HG02981 (cell line): ENCODE results near the gene SYT13.

Experiments
- ATAC-seq: cut with Tn5 transposase; IDR thresholded peaks from one replicate; pipeline ENCODE4 v1.9.1; 2021; ENCODE audit warnings: mild to moderate bottlenecking, moderate library complexity; ENCODE audit not compliant: unreplicated experiment

SYT13 gene

DNA sequence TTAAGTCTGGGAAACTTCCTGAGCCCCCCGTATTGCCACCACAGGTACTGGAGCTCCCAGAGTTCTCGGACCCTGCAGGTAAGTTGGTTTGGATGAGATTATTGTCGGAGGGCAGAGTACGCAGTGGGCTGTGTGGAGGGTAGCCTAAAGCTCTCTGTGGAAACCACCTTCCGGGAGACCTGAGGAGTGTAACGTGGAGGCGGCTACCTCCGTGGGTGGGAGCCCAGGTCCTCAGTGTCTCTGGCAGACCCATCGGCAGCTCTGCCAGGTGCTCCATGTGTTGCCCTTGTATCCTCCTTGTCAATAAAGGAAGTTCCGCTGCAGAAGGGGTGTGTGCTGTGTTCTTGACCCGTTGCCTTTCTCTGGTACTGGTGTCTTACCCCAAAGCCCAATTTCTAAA lies 61.4 kb downstream of the SYT13 start:
- ATAC-seq, result no peak

DNA sequence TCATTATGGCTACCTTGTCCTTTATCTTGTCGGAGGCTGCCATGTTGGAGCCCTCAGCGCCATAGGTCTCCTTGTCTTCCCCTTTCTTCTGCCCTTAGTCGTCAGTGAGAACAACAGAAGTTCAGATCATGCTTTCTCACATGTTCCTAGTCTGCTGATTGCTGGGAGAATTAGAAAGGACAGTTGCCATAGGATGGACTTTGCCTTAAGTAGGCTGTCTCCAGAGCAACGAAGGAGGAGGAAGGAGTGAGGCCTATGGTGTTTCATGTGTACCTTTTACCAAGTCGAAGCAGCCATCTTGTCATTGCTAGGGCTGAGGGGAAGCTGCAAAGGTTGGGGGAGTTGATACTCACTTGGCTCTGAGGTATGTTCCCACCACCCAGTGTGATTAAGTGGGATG lies 62.6 kb downstream of the SYT13 start:
- ATAC-seq, result no peak

DNA sequence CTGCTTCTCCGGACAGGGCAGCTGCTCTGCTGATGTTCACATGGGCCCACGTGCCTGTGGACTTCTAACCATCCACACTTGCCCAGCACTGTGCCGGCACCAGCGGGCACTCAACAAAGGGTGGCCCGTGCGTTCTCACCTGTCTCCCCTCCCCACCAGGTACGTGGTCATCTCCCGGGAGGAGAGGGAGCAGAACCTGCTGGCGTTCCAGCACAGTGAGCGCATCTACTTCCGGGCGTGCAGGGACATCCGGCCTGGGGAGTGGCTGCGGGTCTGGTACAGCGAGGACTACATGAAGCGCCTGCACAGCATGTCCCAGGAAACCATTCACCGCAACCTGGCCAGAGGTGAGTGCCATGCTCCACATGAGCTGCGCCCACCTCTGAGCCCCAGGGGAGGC lies 66.7 kb downstream of the SYT13 start:
- ATAC-seq, result no peak

DNA sequence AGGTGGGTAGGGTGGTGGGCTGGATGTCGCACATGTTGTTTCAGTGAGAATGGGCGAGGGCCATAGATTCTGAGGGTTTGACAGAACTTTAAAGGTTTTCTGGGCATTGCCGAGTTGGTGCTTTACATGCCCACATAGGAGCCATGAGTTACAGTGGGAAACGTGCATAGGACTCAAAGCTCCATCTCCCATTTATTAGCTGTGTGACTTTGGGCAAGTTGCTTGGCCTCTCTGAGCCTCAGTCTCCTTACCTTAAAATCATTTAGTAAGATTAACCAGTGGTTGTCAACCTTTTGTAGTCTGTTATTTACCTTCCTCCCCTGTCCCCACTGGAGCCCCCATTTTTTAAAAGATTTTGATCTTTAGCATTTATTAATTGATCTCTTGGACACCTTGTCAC lies 67.4 kb downstream of the SYT13 start:
- no peak for ATAC-seq

DNA sequence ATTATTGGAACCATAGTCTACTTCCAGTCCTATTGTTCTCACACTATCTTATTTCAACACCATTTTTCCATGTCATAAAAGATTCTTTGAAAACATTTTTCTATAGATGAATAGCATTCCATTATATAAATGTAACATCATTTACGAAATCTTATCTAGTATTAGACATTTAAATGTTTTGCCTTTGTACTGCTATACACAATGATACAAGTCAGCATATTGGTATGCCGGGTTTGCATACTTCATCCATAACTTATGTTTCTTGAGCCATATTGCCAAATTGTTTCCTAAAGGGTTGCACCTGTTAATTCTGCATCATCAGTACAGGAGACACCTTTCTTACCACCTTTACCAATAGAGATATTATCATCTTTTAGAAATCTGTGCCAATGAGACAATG lies 68.2 kb downstream of the SYT13 start:
- ATAC-seq, result no peak

DNA sequence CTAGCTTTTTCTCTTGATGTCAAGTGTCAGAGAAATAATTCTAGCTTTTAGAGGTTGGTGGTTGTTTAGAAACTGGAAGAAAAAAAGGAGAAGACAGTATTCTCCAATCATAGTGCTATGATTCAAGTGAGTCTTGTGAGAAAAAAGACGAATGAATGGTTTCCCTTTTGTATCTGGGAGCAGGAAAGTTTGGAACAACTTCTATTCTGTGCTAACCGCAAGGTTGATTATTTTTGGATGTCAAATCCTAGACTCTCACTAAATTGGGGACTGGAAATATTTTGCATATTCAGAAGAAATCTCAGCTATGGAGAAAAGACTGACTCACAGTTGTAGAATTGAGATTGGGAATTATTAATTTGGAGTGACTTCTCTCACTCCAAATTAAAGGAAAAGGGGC lies 69.2 kb downstream of the SYT13 start:
- ATAC-seq, result no peak

DNA sequence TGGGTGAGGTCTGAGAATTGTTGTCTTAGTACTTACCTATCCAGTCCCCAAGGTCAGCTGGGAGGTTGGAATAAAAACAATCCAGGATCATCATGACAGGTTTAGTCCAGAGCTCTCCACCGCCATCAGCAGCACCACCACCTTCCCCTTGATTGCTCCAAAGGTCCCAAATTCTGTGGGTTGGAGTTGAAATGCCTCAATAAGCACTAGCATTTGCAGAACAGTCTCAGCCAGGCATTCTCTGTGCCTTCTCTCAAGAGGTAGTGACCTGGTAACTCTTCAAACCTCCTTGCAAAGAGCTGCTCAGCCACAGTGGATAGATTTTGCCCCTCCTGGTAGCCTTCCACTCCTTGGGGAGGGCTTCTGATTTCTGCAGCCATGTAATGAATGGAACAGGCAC lies 70.1 kb downstream of the SYT13 start:
- ATAC-seq, result no peak

DNA sequence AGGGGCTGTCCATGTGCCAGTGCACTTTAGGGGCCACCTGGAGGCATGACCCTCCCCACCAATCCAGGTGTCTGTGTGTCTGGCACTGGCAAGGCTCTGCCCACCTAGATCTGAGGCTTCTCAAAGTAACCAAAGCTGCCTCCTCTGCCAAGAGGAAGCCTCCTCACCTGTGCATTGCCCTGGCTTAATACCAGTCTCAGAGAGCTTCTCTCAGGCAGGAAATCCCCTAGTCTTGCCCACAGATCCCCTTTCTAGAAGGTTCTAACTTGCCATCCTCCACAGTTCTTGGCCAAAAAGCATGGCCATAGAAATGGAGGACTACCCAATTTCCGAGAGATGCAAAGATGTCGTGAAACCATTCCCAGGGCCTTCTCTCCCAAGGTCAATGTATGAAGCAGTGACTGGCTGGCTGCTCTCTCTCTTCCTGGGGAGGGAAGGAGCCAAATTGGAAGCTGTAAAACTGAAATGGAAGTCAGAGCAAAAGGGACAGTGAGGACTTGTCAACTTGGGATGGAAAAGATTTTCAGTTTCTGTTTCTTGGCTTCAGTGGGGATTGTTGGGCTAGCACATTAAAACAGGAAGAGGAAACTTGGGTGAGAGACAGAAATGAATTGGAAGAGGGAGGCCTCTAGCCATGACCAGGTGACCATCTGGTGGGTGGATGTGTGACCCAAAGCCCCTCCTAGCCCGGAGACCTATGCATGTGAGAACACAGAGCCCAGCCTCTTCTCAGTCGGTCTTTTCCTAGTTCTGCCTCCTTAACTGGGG lies 70.9 kb downstream of the SYT13 start:
- no peak for ATAC-seq

DNA sequence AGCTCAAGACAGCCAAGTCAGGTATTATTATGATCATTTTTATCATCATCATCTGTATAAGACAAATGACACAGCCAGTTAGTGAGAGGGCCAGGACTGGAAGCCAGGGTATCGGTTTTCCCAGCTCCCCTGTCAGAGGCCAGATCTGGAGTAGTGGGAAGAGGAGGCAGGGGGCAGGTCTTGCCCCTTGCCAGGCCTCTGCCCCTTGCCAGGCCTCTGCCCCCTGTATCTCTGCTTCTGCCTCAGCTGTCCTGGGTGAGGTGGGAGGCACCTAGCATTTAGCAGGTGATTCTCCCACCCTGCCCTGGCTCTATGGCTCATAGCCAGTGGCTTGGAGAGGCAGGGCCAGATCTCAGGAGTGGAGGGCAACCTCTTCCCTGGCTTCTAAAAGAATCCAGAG lies 72.4 kb downstream of the SYT13 start:
- ATAC-seq, result no peak

DNA sequence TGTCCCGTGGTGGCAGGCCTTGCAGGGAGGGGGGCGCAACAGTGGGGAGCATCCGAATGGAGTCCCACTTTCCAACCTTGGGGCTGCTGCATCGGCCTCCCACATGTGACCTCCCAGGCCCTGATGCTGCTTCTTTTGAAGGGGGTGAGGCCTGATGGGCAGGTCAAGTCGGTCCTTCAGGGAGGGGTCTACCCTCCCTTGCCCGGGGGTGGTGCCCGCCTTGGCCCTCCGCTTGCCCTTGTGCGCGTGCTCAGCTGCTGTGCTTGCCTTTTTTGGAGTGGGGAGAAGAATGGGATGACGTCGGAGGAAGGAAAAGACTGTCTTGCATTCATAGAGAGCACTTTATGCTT lies 72.8 kb downstream of the SYT13 start:
- ATAC-seq, result no peak

DNA sequence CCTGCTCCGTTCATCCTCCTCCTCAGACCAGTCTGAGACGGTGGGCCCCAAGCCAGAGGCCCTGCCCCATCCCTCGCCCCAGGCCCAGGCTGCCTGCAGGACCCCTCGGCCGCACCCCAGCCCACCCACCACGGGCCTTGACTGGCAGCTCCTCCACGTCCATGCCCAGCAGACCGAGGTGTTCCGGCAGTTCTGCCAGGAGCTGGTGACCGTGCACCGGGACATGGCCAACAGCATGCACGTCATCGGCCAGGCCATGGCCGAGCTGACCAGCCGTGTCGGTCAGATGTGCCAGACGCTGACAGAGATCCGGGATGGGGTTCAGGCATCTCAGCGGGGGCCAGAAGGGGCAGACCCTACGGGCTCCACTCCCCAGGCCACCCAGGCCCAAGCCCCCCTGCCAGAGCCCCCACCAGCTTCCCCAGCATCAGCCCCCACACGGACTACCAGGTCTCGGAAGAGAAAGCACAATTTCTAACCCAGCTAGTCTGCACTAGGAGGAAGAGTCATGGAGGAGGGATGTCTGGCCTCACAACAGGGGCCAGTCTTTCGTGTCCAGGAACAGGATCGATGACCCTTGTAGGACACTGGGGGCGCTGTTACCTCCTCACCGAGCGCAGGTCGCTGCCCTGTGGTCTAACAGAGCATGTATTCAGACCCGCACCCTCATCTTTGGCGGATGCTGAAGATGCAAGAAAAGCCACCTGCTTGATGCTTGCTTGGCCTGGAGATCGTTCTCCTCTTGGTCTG lies 73.4 kb downstream of the SYT13 start:
- no peak for ATAC-seq

DNA sequence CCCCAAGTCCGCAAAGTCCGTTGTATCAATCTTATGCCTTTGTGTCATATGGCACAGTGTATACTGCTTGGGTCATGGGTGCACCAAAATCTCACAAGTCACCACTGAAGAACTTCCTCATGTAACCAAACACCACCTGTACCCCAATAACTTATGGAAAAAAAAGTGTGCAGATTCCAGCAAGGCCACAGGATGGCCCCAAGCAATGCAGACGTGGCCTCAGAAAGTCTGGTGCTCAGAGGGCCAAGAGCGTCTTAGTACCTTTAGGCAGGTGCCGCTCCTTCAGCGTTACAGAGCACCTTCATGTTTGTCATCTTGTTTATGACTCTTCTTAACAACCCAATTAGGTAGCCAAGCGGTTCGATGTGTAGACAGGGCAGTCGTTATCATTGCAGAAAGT lies 74.4 kb downstream of the SYT13 start:
- no peak for ATAC-seq

DNA sequence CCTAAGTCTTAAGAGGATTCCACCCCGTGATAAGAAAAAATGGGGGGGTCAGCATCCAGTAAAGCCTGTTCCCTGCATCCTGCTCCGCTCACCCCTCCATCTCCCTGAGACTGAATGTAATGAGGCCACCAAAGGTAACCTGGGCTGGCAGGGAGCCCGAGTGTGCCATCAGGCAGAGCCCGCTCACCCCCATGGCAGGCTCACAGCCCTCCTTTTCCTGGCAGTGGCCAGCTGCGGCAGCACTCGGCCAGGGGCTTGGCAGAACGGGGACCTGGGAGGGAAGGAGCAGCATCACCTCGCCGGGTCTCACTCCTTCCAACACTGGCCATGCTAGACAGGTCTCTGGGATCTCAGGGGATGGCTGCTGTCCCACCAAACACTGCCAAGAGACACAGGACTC lies 75.3 kb downstream of the SYT13 start:
- ATAC-seq, result no peak

DNA sequence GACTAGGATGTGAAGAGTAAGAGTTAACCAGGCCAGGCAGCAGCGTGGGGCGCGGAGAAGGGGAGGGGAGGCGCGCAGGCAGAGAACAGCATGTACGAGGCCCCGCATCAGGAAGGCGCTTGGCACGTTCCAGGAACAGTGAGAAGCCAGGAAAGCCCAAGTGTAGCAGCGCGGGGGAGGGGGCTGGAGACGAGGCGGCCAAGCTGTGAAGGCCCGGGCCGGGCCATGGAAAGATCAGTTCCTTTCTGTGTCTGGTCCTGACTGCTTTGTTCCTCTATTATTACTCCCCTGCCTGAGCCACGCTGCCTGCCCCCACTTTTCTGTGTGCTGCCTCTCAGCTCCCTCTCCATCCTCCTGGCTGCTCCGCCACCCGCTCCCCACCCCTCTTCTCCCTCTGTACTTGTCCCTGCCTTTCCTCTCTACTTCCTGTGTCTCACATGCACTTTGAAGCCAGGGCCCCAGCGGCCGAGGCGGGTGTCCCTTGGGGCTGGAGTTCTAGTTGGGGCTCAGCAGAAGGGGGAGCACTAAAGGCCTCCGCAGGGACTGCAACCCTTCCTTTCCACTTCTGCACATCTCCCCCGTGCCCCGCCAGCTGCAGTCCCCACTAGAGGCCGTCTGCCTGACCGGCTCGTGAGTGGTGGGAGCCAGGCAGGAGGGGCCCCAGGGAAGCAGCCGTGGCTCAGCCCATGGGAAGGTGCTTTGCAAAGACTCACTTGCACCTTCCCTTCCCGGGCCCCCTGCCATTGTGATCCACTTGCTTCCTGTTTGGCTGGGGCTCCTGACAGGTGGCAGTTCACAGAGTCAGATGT lies 76.0 kb downstream of the SYT13 start:
- ATAC-seq, result no peak

DNA sequence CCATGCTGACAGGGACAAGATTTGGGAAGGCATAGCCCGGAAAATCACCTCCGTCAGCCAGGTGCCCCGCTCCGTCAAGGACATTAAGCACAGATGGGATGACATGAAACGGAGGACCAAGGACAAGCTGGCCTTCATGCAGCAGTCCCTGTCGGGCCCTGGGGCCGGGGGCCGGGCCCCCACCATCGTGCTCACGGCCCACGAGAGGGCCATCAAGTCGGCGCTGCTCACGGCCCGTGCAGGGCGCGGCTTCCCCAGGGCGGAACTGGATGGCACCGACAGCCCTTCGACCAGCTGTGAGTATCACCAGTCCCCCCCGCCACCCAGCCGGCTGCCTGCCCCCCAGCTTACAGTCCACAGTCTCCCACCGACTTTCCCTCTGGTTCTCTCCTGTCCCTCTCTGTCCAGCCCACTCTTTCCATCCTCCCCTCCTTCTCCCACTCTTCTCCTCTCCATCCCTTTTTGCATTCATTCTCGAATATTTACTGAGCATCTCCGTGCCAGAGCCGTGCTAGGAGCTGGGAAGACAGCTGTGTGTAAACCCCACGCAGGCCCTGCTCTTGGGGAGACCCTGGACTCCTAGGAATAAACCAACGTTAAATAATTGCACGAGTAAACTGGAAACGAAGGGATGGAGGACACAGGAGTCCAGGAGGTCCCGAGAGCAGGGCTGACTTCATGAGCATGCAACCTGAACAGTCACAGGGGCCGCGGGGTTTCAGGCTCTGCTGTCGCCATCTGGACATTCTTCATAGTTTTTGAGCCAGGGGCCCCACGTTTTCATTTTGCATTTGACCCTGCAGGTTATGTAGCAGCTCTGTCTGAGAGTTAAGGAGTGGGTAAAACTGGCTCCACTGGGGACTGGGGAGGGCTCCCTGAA lies 76.9 kb downstream of the SYT13 start:
- ATAC-seq, result no peak

DNA sequence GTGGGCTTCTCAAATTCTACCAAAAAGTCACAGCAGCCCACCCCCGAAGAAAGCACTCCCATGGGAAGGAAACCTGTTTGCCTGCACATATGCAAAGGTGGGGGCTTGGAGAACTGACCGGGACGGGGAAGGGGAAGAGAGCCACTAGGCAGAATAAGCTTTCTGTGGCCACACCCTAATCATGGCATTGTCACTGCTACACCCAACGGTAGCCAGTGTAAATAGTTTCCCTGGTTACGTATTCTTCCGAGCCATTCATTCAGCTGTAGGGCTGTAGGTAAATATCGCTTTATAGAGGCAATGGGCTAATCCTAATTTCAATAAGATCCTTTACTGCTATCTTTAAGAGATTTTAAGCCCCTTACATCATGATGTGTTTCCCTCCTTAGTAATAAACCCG lies 78.0 kb downstream of the SYT13 start:
- no peak for ATAC-seq

DNA sequence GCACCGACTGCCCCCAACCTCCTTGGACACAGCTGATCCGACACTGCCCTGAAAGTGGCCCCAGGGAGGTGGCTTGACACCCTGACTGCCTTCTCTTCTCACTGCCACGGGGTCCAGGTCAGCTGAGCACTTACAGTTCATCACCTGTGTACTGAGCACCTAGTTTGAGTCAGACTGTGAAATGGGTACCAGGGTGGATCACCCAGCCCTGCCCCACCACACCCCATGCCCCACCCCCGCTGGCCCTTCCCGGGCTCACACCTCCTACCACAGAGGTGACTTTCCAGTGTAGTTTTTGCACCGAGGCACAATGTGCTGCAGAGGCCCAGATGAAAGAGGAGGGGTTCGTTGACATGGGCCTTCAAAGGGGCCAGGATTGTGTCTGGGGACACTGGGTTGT lies 80.2 kb downstream of the SYT13 start:
- no peak for ATAC-seq

DNA sequence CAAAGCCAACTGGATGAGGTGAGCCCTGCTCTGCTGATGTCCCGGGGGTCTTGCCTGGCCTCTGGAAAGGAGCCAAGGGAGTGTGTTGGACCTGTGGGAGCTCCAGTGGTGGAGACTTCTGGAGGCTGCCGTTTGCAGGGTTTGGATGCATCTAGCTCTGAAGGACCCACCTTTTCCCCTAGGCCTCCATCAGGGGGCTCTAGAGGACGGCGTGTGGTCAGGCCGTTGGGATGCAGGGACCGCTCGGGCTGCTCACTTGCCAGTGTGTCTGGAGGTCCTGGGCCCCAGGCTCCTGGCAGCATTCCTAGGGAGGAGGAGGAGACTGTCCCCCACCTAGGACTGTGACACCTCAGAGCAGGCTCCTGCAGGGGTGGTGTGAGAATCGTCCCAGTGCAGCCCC lies 81.4 kb downstream of the SYT13 start:
- no peak for ATAC-seq

DNA sequence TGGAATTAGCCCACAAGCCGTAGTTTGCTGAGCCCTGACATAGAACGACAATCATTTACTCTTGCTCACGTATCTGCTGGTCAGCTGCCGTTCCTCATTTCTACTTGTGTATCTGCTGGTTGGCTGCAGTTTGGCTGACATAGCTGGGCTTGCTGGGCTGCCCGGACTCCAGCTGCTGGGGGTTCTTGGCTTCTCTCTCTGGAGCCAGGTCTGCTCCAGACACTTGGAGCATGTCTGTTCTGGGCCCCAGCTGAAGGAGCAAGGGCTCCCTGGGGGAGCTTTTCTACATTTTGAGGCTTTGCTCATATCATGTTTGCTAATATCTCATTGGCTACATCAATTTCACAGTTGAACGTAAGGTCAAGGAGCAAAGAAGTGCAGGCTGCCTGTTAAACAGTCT lies 92.4 kb downstream of the SYT13 start:
- ATAC-seq, result no peak
